ENCODE data around the gene LIPT2. TPM values are rescaled to one million over a fixed set of nuclear protein-coding genes. Genes with fewer than 3 reads are reported as not detected.
"Not testable (repeated sequence)": the region's sequence is repeated elsewhere in the genome, so short reads cannot be mapped to it uniquely, and the experiment has no call there.

Gene LIPT2
- 5.5 TPM for polyA plus RNA-seq (2012; ENCODE audit: insufficient read depth, insufficient read length)

DNA sequence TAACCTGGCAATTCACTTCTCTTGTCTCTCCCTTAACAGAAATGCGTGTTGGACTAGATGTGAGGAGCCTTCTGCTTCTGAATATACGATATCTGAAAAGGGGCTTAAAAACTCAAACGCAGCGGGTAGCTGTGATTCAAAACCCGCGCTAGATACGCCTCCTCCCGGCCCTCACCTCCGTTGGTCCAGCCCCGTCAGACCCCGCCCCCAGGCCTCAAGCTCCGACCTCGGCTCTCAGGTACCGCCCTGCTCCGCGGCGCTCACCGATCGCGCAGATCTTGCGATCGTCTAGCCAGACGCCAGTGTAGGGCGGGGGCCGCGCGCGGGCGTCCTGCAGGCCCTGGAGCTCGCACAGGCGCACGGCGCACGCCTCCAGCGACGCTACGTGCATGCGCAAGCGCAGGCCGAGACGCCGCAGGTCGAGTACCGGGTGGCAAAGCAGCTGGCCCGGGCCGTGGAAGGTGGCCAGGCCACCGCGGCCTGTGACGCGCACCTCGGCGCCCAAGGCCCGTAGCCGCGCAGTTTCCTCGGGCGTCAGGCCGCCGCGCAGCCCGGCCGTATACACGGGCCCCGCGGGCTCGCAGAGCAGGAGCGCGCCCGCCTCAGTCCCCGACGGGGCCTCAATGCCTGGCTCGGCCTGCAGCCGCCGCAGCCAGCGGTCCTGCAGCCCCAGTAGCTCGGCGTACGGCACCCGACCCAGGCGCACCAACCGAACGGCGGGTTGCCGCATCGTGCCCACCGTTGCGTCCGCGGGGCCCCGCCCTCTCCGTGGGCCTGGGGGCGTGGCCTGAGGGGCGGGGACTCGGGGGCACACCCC is at the start of gene LIPT2:
TSS of gene LIPT2 (minus strand) at position 751 of the 817 bp plus-strand sequence. CDS start at position 730, 21 bp downstream.
- peak within 1 kb of the TSS; percentile 55 for H3K4me3 ChIP-seq (ENCODE audit: low read length)
- peak; percentile 96 for DNase-seq (ENCODE audit: low read depth, low spot score)

- DNase-seq (ENCODE audit: low read depth, low spot score) = no peak
- H3K4me3 ChIP-seq (ENCODE audit: low read length) = no peak overlapping the region
These were observed 47.9 kb upstream of the LIPT2 start for GRCh38 chr11:74541466-74541865.

- no peak for DNase-seq (ENCODE audit: low read depth, low spot score)
- no peak overlapping the region for H3K4me3 ChIP-seq (ENCODE audit: low read length)
These were observed 46.7 kb upstream of the LIPT2 start for GRCh38 chr11:74540270-74540669.

DNA sequence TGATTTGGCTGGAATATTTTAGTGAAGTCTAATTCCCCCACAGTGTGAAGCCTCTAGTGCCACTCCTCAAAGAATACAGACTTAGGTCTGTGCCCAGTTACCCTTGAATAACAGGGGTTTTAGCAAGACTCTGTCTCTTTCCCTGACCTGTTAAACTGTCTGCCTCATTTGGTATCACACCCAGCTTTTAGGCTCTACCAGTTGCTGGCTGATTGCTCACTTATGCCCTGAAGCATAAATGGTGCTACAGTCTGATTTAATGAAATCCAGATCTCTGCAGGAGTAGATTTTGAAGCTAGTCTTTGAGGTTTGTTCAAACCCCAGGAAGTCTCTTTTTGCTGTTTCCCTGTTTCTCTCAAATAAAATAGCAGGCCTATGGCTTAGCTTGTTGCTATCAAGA is 45.2 kb upstream of the LIPT2 start:
- no peak for DNase-seq (ENCODE audit: low read depth, low spot score)
- H3K4me3 ChIP-seq (ENCODE audit: low read length) = no peak overlapping the region

DNA sequence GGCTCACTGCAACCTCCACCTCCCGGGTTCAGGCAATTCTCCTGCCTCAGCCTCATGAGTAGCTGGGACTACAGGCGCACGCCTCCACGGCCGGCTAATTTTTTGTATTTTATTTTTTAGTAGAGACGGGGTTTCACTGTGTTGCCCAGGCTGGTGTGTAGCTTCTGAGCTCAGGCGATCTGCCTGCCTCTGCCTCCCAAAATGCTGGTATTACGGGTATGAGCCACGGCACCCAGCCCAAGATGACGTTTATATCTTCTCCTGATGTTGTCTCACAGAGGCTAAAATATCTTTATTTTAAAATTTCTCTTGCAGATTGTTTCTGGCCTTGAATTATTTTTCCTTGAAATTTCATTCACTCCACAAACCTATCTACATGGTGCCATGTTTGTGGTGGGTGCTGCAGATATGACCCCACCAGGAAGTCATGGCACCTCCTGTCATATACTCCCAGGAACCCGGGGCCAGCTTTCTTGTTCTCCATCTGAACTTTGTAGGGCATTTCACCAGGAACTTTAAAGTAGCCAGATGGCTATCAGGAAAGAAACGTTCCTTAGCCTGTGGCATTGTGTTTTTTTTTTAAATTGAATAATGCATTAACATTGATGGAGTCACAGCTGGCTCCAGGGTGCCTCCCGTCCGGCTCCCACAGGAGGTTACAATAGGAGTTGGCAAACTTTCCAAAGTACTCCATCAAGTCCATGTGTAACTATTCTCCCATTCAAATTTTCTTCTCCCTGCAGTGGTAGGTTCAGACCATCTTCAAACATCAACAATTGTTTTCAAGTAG is 42.0 kb upstream of the LIPT2 start:
- no peak for DNase-seq (ENCODE audit: low read depth, low spot score)
- no peak overlapping the region for H3K4me3 ChIP-seq (ENCODE audit: low read length)

GRCh38 chr11:74534946-74535275 is 41.4 kb upstream of the LIPT2 start:
- DNase-seq (ENCODE audit: low read depth, low spot score); H3K4me3 ChIP-seq (ENCODE audit: low read length): not testable (repeated sequence)

DNA sequence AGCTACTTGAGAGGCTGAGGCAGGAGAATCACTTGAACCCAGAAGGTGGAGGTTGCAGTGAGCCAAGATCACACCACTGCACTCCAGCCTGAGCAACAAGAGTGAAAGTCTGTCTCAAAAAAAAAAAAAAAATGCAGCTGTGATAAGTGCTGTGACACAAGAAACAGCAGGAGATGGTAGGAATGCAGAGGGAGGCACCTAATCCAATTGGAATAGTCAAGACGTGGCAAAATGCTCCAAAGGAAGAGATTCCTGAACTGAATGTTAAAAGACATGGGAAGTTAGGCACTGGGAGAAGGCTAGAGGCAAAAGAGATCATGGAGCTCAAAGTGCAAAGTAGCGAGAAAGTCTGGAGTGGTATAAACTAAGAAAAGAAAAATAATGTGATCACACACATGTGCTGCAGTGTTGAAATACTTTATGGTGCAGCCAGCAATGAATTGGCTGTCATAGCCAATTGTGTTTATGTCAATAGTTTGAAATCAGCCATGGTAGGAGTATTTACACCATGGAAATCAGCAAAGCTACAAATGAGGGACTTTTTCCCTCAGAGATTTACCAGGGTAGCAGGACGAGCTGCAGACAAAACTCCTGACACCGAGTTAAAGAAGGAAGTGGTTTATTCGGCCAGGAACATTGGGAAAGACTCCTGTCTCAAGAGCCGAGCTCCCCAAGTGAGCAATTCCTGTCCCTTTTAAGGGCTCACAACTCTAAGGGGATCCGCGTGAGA is 40.9 kb upstream of the LIPT2 start:
- H3K4me3 ChIP-seq (ENCODE audit: low read length) = no peak overlapping the region
- DNase-seq (ENCODE audit: low read depth, low spot score) = no peak

DNA sequence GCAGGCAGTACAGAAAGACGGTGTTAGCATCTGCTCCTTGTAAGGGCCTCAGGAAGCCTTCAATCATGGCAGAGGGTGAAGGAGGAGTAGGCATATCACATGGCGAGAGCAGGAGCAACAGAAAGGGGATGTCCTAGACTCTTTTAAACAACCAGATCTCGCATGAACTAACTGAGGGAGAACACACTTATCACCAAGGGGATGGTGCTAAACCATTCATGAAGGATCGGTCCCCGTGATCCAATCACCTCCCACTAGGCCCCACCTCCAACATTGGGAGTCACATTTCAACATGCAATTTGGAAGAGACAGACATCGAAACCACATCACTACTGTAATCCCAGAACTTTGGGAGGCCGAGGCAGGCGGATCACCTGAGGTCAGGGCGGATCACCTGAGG is 39.9 kb upstream of the LIPT2 start:
- DNase-seq (ENCODE audit: low read depth, low spot score) = no peak

DNA sequence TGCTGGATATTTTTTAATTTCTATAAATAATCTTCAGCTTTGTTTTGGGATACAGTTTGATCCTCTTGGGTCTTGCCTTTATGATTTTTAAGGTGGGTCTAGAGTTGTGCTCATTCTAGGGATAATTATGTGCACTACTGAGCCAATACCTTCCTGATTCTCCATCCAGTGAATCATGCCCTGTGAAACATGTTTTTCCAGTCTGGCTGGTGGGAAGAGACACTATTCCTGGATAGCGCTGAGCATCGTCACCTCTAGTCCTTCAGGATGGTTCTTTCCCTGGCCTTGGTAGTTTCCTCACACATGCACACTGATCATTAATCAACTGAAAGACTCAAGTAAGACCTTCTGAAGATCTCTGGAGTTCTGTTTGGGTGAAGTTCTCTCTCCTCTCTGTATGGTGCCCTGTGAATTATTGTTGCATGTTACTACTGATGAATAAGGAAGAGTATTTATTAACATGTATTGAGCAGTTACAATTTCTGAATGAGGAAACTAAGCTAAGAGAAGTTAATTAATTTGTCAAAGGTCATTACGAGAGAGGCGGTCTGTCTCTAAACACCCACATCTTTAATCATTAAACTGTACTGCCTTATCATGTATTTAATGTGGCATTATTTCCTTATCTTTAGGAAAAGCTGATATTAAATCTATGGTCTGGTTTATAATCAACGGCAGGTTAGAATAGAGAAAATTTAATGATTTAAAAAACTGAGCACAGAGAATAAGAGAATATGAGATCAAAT is 39.1 kb upstream of the LIPT2 start:
- DNase-seq (ENCODE audit: low read depth, low spot score) = no peak
- H3K4me3 ChIP-seq (ENCODE audit: low read length) = no peak overlapping the region

More for the DNA sequence above, 39.9 kb upstream of the LIPT2 start:
- no peak overlapping the region for H3K4me3 ChIP-seq (ENCODE audit: low read length)

DNA sequence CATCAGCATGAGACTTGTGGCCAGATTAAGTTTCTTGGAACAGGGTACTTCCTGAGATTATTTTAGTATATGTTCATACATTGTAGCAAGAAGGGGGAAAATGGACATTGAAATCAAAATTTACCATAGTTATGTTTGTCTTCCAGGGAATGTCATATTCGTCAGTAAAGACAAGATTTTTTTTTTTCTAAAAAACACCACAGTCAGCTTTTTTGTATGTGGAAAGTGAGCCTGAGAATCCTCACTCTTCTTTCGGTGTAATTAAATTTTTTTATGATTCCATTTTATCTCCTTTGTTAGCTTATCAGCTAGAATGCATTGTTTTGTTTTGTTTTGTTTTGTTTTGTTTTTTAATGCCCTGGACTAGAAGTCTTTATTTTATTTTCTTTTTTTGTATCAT is 31.5 kb upstream of the LIPT2 start:
- no peak overlapping the region for H3K4me3 ChIP-seq (ENCODE audit: low read length)
- DNase-seq (ENCODE audit: low read depth, low spot score) = no peak

GRCh38 chr11:74524501-74524900 is 31.0 kb upstream of the LIPT2 start:
- no peak for DNase-seq (ENCODE audit: low read depth, low spot score)
- no peak overlapping the region for H3K4me3 ChIP-seq (ENCODE audit: low read length)

GRCh38 chr11:74522776-74523175 is 29.3 kb upstream of the LIPT2 start:
- no peak overlapping the region for H3K4me3 ChIP-seq (ENCODE audit: low read length)
- no peak for DNase-seq (ENCODE audit: low read depth, low spot score)

GRCh38 chr11:74521666-74522252 is 28.2 kb upstream of the LIPT2 start:
- no peak for DNase-seq (ENCODE audit: low read depth, low spot score)
- H3K4me3 ChIP-seq (ENCODE audit: low read length) = no peak overlapping the region

DNA sequence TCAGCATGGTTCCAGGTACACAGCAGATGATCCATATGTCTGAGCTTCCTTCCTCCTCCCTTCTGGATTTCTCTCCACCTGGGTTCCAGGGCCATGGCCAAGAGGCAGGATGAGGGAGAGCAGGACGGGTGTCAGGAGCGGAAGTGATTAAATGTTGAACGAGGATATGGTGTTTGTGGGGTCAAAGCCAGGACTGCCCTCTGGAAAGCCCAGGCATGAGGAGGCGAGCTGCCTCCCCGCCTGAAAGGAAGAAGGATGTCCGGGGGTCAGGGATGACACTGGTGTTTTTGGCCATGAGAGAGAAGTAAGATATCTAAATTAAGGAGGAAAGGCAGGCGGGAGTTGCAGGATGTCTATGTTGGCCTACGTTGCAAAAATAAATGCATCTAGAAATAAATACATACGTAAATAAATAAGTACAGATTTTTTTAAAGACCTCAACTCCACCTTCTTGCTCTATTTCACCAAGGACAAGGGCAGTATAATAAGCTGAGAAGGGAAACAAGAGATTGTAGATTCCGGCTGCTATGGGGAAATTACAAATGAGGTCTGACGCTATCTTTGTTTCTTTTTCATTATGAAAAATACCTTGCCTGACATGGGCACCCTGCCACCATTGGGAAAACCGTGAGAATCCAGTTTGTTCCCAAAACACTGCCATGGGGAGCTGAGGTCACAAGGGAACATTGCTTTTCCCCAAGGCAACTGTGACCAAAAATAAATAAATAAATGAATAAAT is 27.6 kb upstream of the LIPT2 start:
- H3K4me3 ChIP-seq (ENCODE audit: low read length) = no peak overlapping the region
- no peak for DNase-seq (ENCODE audit: low read depth, low spot score)

DNA sequence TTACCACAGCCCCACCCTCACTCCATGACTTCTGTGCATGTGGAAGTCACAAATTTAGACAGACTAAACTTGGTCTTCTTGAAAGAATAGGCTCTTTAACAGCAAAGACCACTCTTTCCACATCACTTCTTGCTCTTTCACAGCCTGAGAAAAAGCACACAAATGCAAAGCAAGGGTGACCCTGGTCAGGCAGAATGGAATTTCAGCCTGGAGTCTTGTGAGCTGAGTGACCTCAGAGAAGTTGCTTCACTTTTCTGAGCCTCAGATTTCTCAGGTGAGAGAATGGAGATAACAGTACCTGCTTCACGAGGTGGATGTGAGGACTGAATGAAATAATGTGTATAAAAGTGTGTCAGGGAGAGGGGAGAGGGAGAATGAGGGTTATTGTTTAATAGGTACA is 26.8 kb upstream of the LIPT2 start:
- DNase-seq (ENCODE audit: low read depth, low spot score) = no peak
- H3K4me3 ChIP-seq (ENCODE audit: low read length) = no peak overlapping the region

DNA sequence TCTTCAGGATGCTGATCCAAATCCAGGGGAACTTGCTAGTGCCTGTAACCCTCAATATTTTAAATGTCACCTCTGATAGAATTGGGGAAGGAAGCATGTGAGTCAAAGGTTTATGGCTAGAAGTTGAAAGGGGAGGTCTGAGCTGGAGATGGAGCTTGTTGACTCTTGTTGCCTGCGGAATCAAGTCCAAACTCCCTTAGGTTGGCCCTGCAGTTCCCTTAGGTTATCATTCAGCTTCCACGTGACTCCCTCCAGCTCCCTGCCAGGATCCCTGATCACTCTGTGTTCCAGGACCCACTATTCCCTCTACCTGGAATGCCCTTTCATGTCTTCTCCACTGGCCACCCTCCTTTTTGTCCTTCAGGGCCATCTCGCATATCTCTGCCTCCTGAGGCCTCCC is 26.2 kb upstream of the LIPT2 start:
- DNase-seq (ENCODE audit: low read depth, low spot score) = no peak
- H3K4me3 ChIP-seq (ENCODE audit: low read length) = no peak overlapping the region

GRCh38 chr11:74517592-74517991 is 24.1 kb upstream of the LIPT2 start:
- not testable (repeated sequence) for H3K4me3 ChIP-seq (ENCODE audit: low read length); DNase-seq (ENCODE audit: low read depth, low spot score)

DNA sequence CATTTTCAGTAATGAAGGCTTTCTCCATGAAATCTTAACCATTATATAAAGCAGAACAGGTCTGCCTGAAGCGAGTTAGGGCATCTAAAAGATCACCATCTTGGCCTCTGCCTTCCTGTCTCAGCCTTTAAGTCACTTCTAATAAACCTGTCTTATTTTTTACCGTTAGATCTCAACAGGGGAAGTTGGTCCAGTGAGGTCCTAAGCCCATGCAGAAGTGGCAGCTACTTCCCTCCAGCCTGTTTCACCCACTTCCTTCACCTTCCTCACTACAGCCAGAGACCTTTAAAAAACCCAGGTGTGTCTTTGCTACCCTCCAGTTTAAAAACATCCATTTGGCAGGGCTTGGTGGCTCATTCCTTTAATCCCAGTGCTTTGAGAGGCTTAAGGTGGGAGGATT is 14.1 kb upstream of the LIPT2 start:
- no peak overlapping the region for H3K4me3 ChIP-seq (ENCODE audit: low read length)
- no peak for DNase-seq (ENCODE audit: low read depth, low spot score)
